22Rv1 (cell line): ENCODE data around the gene COL1A1.

ENCODE experiments used
- H3K27ac ChIP-seq: fragments of 450-650 bp; 2 replicates; pipeline ENCODE4 v1.5.1; 2017
- ZFX ChIP-seq: fragments of 450-650 bp; IDR thresholded peaks from 2 replicates; pipeline ENCODE4 v1.6.1; 2017; ENCODE audit warnings: antibody characterized with exemption, borderline replicate concordance
- TF ChIP-seq, protein P1 (sequence below): fragments of 450-650 bp; IDR thresholded peaks from 2 replicates; pipeline ENCODE4 v1.5.1; 2017; ENCODE audit warnings: mild to moderate bottlenecking

COL1A1 gene

DNA sequence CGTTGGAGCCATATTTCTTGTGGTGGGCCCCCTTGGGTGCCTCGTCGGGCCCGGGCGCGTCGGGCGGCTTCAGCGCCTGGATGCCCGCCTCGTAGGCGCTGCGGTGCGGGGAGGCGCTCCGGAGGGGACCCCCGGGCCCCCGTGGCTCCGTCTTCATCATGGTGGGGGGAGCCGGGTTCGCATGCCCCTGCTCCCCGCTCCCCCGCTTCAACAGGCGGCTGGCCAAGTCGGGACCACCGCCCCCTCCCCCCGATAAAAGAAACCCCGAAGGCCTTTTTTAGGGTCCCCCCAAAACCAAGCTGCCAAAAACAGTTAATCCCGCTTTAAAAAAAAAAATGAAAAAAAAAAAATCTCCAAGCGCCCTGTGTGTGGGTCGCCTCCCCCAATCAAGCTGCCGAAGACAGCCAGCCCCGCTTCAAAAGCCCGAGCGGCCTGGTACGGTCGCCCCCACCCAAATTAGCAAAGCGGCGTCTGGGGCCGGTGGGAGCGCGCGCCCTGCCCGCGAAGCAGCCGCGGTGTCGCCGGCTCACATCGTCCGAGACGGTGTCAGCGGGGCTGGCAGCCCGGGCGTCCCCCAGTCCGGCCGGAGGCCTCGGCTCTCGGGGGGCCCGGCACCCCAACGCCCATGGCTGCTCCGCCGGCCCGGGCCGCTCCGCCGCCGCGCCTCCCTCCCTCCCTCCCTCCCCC, 50.9 kb downstream of the COL1A1 start, which contains the start of gene PPP1R9B:
Gene PPP1R9B, minus strand, starts transcription at position 324 of the 687 bp plus-strand sequence. Its CDS starts 164 bp downstream, at position 160.
- peak within 1 kb of the TSS; percentile 89 for H3K27ac ChIP-seq
- TF ChIP-seq, protein P1, sequence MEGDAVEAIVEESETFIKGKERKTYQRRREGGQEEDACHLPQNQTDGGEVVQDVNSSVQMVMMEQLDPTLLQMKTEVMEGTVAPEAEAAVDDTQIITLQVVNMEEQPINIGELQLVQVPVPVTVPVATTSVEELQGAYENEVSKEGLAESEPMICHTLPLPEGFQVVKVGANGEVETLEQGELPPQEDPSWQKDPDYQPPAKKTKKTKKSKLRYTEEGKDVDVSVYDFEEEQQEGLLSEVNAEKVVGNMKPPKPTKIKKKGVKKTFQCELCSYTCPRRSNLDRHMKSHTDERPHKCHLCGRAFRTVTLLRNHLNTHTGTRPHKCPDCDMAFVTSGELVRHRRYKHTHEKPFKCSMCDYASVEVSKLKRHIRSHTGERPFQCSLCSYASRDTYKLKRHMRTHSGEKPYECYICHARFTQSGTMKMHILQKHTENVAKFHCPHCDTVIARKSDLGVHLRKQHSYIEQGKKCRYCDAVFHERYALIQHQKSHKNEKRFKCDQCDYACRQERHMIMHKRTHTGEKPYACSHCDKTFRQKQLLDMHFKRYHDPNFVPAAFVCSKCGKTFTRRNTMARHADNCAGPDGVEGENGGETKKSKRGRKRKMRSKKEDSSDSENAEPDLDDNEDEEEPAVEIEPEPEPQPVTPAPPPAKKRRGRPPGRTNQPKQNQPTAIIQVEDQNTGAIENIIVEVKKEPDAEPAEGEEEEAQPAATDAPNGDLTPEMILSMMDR = no peak
- no peak for TF ChIP-seq ZFX

- peak overlapping the region; percentile 89 for H3K27ac ChIP-seq
Observed at GRCh38 chr17:50149417-50150353, 51.7 kb downstream of the COL1A1 start.

GRCh38 chr17:50149091-50149416, 52.4 kb downstream of the COL1A1 start:
- H3K27ac ChIP-seq = peak overlapping the region; percentile 89
- TF ChIP-seq ZFX = no peak
- TF ChIP-seq, protein P1 = no peak

More at GRCh38 chr17:50149417-50150353, 51.7 kb downstream of the COL1A1 start:
- TF ChIP-seq, protein P1 = peak; percentile 20
- no peak for TF ChIP-seq ZFX

- H3K27ac ChIP-seq = no peak overlapping the region
- no peak for TF ChIP-seq ZFX
- TF ChIP-seq, protein P1 = no peak
Observed at GRCh38 chr17:50148226-50149090, 53.0 kb downstream of the COL1A1 start.

DNA sequence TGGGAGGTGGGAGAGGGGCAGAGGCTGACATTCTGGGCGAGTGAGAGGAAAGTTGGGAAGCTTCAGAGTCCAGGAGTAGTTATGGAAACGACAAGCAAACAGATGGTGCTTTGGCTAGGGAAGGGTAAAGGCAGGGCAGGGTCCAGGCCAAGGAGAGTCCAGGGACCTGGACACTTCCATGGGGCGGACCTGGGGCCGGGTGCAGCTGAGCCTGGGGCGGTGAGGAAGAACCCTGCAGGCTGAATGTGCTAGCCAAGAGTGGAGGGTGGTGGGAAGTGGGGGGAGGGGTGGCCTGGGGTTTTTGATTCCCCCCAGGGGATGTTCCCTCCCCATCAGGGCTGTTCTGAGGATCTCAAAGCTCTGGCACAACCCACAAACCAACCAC, 53.6 kb downstream of the COL1A1 start:
- H3K27ac ChIP-seq = no peak overlapping the region
- no peak for TF ChIP-seq ZFX
- TF ChIP-seq, protein P1 = no peak

GRCh38 chr17:50146927-50147665, 54.3 kb downstream of the COL1A1 start:
- TF ChIP-seq, protein P1 = no peak
- TF ChIP-seq ZFX = no peak
- no peak overlapping the region for H3K27ac ChIP-seq
